Suprapubic skin (tissue), 4 donors: Measurements from ENCODE around the gene EML1. TPM values are rescaled to one million over a fixed set of nuclear protein-coding genes. Genes with fewer than 3 reads are reported as not detected.

ENCODE experiments used
- DNase-seq, 2 donors: peaks; one replicate each; pipeline ENCODE4 v3.0.0-alpha.2; 2019; ENCODE audit warnings: low spot score in 2 of 2
- H3K27ac ChIP-seq: fragments of 200-600 bp; sonication (generic); one replicate; pipeline ENCODE4 v1.5.1; 2019
- H3K27me3 ChIP-seq: fragments of 200-600 bp; sonication (generic); one replicate; pipeline ENCODE4 v1.5.1; 2019
- H3K36me3 ChIP-seq: fragments of 200-600 bp; sonication (generic); one replicate; pipeline ENCODE4 v1.5.1; 2019
- H3K4me1 ChIP-seq: fragments of 200-600 bp; sonication (generic); one replicate; pipeline ENCODE4 v1.5.1; 2019
- H3K4me3 ChIP-seq: fragments of 200-600 bp; sonication (generic); one replicate; pipeline ENCODE4 v1.5.1; 2019; ENCODE audit warnings: mild to moderate bottlenecking
- H3K9me3 ChIP-seq: fragments of 200-600 bp; sonication (generic); one replicate; pipeline ENCODE4 v1.5.1; 2019
- EP300 ChIP-seq: sonication (generic); formaldehyde crosslinking; IDR thresholded peaks from one replicate; pipeline ENCODE4 v1.6.1; 2017; ENCODE audit warnings: antibody characterized with exemption
- POLR2A ChIP-seq, 2 donors: fragments of 450-650 bp; IDR thresholded peaks; one replicate each; pipeline ENCODE4 v1.6.1; 2017; ENCODE audit warnings: antibody characterized with exemption in 2 of 2, mild to moderate bottlenecking in 2 of 2, moderate library complexity in 2 of 2
- POLR2AphosphoS5 ChIP-seq, 3 donors: sonication (generic); formaldehyde crosslinking; IDR thresholded peaks; one replicate each; pipeline ENCODE4 v1.6.1; 2017; ENCODE audit warnings: antibody characterized with exemption in 3 of 3
- WGBS: methylation state at CpG from one replicate; pipeline ENCODE4 v1.1.5; 2018; 5-methylcytosine and 5-hydroxymethylcytosine counted together
- total RNA-seq, 4 donors: library from RNA; depleted of rRNA; stranded (reverse); fragments of >200 nt; gene quantifications; one replicate each; pipeline ENCODE4 v1.1.0, GENCODE V29; 2016
- TF ChIP-seq, protein P1 (sequence below), 2 donors: fragments of 200-600 bp in 1 of 2; fragments of 450-650 bp in 1 of 2; sonication (generic) in 1 of 2; IDR thresholded peaks; one replicate each; pipeline ENCODE4 v1.5.1; 2016 to 2019; ENCODE audit warnings: antibody characterized with exemption in 2 of 2, mild to moderate bottlenecking in 1 of 2, moderate library complexity in 1 of 2

The EML1 gene
- total RNA-seq, 4 donors from 2014 or later, result 9.6 to 17.6 (median 15.4) TPM

DNA sequence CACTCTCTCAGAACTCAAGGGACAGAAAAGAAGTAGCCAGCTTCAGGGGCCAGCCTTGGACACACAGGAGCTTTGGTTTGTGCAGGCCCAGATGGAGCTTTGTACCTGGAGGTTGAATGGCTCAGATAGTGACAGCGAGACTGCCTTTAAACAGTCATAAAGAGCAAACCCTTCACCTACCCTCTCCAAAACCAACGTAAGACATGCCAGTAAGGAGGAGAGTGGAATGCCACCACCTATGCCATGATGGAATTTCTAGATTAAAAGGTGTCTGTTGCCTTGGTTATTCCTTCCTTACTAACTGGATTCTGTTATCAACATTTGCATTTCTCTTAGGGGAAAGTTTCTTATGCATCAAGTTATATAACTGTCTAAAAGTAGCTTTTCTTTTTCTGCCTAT, 98.1 kb downstream of the EML1 start:
- H3K4me1 ChIP-seq, result no peaks in the 10 kb centered on the region
- 83% methylated on average over 2 of the region's 2 CpGs for WGBS
- no peaks in the 10 kb centered on the region for H3K27me3 ChIP-seq
- H3K27ac ChIP-seq, result no peak overlapping the region
- TF ChIP-seq POLR2AphosphoS5 (IDR thresholded peaks at IDR 0.05), result no peak
- TF ChIP-seq, protein P1, sequence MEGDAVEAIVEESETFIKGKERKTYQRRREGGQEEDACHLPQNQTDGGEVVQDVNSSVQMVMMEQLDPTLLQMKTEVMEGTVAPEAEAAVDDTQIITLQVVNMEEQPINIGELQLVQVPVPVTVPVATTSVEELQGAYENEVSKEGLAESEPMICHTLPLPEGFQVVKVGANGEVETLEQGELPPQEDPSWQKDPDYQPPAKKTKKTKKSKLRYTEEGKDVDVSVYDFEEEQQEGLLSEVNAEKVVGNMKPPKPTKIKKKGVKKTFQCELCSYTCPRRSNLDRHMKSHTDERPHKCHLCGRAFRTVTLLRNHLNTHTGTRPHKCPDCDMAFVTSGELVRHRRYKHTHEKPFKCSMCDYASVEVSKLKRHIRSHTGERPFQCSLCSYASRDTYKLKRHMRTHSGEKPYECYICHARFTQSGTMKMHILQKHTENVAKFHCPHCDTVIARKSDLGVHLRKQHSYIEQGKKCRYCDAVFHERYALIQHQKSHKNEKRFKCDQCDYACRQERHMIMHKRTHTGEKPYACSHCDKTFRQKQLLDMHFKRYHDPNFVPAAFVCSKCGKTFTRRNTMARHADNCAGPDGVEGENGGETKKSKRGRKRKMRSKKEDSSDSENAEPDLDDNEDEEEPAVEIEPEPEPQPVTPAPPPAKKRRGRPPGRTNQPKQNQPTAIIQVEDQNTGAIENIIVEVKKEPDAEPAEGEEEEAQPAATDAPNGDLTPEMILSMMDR (IDR thresholded peaks at IDR 0.05), result no peak
- TF ChIP-seq POLR2A (IDR thresholded peaks at IDR 0.05), result no peak
- DNase-seq, result no peak
- no peak overlapping the region for H3K4me3 ChIP-seq
- no peaks in the 10 kb centered on the region for H3K36me3 ChIP-seq
- H3K9me3 ChIP-seq, result no peaks in the 10 kb centered on the region

DNA sequence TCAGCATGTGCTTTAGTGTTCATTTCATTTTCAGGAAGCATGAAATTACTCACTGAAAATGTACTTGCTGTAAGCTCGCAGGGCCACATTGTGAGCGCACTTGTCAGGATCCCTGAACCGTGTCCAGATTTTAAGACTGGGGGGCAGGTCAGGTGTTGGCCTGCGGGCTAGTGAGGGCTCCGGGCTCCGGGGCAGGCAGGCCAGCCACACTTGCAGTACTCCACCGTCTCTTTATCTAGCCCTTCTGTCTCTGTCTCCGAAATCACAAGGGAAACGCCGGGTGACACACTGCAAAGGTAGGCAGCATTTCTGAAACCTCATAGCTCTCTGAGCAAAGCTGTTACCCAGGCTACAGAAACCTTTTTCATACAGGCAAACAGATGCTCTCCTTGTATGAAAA, 98.7 kb downstream of the EML1 start:
- H3K27ac ChIP-seq, result no peak overlapping the region
- no peaks in the 10 kb centered on the region for H3K4me1 ChIP-seq
- WGBS, result 89% methylated on average over 10 of the region's 10 CpGs
- DNase-seq, result no peak
- TF ChIP-seq POLR2A (IDR thresholded peaks at IDR 0.05), result no peak
- TF ChIP-seq POLR2AphosphoS5 (IDR thresholded peaks at IDR 0.05), result no peak
- TF ChIP-seq EP300, result no peak
- TF ChIP-seq, protein P1 (IDR thresholded peaks at IDR 0.05), result no peak
- no peaks in the 10 kb centered on the region for H3K9me3 ChIP-seq
- H3K4me3 ChIP-seq, result no peak overlapping the region
- no peaks in the 10 kb centered on the region for H3K27me3 ChIP-seq
- H3K36me3 ChIP-seq, result no peaks in the 10 kb centered on the region

DNA sequence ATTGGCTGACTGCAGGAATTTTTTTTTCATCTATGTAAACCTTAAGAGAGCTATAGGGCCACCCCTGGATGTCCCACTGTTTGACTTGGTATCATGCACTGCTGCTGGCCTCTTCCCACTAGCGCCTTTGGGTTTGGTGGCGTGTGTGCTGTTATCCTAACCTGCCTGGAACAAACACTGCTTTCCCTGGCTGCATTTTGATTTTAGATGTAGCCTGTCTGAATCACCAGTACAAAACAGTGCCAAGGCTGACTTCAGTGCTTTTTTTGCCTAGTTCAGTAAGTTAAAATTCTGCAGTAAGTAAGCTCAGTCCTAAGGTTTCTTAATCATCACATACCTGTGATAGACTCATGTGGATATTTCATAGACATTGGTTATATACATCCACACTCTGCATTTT, 99.2 kb downstream of the EML1 start:
- H3K27me3 ChIP-seq, result no peaks in the 10 kb centered on the region
- no peaks in the 10 kb centered on the region for H3K36me3 ChIP-seq
- H3K4me1 ChIP-seq, result no peaks in the 10 kb centered on the region
- no peak for DNase-seq
- H3K4me3 ChIP-seq, result no peak overlapping the region
- 67% methylated on average over 2 of the region's 2 CpGs for WGBS
- no peak overlapping the region for H3K27ac ChIP-seq
- no peaks in the 10 kb centered on the region for H3K9me3 ChIP-seq
- TF ChIP-seq, protein P1 (IDR thresholded peaks at IDR 0.05), result no peak
- TF ChIP-seq POLR2A (IDR thresholded peaks at IDR 0.05) (no peak), EP300 (no peak), POLR2AphosphoS5 (IDR thresholded peaks at IDR 0.05) (no peak)

DNA sequence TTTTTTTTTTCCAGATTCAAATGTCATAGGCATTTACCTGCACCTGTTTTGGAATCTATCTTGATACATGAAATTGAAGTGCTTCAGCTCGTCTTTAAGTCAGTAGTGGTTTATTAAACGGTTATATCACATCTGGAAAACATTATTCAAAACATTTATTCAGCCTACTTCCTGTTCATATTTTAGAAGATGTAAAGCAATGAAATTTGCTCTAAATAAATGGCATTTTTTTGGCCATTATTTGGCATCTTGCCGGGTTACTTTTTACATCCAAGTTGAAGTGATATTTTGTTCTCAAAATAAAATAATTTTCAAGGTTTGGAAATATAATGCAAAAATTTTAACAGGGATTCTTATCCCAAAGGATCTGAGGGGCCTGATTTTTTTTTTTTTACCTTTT, 103.1 kb downstream of the EML1 start:
- 48% methylated on average over 3 of the region's 3 CpGs for WGBS
- DNase-seq, result no peak
- Histone ChIP-seq H3K4me3 (no peak overlapping the region), H3K27ac (no peak overlapping the region), H3K27me3 (no peaks in the 10 kb centered on the region), H3K9me3 (no peaks in the 10 kb centered on the region), H3K4me1 (no peaks in the 10 kb centered on the region), H3K36me3 (peaks cover 4% of the 10 kb centered on the region)
- TF ChIP-seq POLR2A (IDR thresholded peaks at IDR 0.05), result no peak
- TF ChIP-seq, protein P1 (IDR thresholded peaks at IDR 0.05), result no peak
- TF ChIP-seq POLR2AphosphoS5 (IDR thresholded peaks at IDR 0.05), result no peak
- no peak for TF ChIP-seq EP300

DNA sequence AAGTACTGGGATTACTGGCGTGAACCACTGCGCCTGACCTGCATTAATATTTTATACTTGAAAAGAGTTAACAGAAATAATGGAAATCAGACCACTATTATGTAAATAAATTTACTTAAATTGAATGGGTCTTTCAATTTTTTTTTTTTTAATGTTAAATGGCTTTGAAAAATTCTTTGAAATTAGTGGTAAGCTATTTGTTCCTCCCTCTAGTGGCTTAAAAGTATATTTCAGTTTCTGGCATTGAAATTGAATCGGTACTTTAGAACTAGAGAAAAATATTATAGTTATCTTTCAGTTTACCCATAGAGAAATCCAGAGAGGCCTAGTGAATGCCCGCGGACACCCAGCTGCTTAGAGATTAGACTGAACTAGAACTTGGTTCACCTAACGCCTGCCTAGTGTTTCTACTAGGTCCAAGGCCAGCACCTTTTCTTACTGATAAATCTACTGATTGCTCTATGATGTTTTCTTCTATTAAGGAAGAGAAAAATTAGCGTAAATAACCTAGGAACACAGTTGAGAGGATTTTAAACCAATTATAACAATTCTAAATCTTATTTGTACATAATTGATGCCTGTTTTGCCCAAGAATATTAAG, 106.5 kb downstream of the EML1 start:
- no peak for DNase-seq
- WGBS, result 72% methylated on average over 7 of the region's 7 CpGs
- TF ChIP-seq POLR2AphosphoS5 (IDR thresholded peaks at IDR 0.05), result no peak
- TF ChIP-seq, protein P1 (IDR thresholded peaks at IDR 0.05), result peak; percentile 11 to 57
- no peaks in the 10 kb centered on the region for H3K9me3 ChIP-seq
- H3K27ac ChIP-seq, result no peak overlapping the region
- H3K36me3 ChIP-seq, result peaks cover 5% of the 10 kb centered on the region
- H3K27me3 ChIP-seq, result no peaks in the 10 kb centered on the region
- no peaks in the 10 kb centered on the region for H3K4me1 ChIP-seq
- no peak overlapping the region for H3K4me3 ChIP-seq
